Middle frontal gyrus (tissue), 1 donor: ENCODE measurements around the gene PIP5K1B.
"Not testable (repeated sequence)": the region's sequence is repeated elsewhere in the genome, so short reads cannot be mapped to it uniquely, and the experiment has no call there.

Experiments
- DNase-seq: peaks from one replicate; pipeline ENCODE4 v3.0.0-alpha.2; 2015; ENCODE audit warnings: low spot score; ENCODE audit errors: extremely low spot score

The PIP5K1B gene

GRCh38 chr9:68704814-68705530 lies at the start of gene PIP5K1B:
TSS of gene PIP5K1B (plus strand) at chr9:68705240. CDS start at chr9:68822615, 117,375 bp downstream.
- DNase-seq, result peak; percentile 44

- DNase-seq, result no peak
Measured at GRCh38 chr9:68664036-68664435, 41.0 kb upstream of the PIP5K1B start.

DNA sequence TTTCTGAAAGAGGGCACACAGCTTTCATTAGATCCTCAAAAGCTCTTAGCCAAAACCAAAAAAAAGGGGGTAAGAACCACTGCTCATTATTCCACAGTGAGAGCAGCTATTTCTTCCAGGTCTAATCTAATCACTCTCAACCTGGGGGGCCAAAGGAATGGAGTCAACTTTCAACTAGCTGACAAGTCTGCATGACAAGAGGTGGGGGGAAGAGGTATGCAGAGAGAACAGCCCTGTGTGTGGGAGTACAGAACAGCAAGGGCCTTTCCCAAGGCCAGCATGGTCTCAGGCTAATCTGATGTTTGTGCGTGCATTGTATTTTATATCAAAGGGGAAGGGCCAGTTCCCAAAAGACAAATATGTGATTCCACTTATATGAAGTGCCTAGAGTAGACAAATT lies 36.9 kb upstream of the PIP5K1B start:
- no peak for DNase-seq

DNA sequence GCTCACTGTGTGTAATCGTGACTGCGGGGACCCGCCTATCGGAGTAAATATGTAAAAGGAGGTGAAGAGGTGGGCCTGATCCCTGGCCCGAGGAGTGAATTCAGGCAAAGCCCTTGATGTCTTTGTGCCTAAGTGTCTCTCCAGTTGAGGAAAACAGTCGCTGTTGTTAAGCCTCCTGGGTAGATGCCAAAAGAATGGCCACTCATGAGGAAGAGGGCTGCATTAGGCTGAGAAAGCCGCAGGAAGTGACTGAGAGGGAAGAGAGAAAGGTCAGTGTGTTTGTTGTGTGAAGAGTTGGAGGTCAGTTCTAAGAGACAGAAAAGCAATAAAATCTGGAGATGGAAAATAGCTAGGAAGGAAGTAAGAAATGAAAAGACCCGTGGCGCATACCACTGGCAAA lies 35.8 kb upstream of the PIP5K1B start:
- no peak for DNase-seq

GRCh38 chr9:68672215-68672614 lies 32.8 kb upstream of the PIP5K1B start:
- no peak for DNase-seq

- DNase-seq, result no peak
Measured at GRCh38 chr9:68672625-68673024, 32.4 kb upstream of the PIP5K1B start.

GRCh38 chr9:68678430-68678829 lies 26.6 kb upstream of the PIP5K1B start:
- DNase-seq, result no peak

DNA sequence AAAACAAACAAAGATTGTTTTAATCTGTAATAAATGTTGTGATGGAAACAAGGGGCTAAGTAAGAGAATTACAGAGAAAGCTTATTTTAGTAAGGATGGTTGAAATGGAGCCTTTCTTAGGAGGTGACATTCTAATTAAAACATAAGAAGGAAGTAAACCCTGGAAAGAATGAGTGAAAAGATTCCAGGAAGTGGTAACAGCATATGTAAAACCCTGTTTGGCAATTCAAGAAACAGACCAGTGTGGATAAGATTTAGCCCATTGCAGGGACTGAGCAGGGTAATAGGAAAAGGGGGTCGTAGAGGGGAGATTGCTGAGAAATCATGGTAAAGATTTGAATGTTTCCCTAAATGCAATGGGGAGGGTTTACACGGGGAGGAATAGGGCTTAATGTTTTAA lies 21.6 kb upstream of the PIP5K1B start:
- DNase-seq, result no peak

DNA sequence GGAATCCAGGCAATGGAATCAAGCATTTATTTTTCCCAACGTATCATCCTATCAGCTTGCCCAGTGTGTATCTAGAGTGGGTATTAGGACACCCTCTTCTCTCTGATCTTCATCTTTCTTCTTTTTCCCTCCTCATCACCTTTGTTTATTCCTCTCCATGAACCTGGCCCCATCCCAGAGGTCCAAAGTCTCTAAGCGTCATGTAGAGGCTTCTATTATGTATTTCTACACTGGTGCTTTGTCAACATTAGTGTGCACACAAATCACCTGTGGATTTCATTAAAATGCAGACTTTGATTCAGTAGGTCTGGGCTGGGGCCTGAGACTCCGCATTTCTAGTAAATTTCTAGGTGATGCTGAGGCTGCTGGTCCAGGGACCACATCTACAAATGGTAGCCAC lies 19.8 kb upstream of the PIP5K1B start:
- no peak for DNase-seq

DNA sequence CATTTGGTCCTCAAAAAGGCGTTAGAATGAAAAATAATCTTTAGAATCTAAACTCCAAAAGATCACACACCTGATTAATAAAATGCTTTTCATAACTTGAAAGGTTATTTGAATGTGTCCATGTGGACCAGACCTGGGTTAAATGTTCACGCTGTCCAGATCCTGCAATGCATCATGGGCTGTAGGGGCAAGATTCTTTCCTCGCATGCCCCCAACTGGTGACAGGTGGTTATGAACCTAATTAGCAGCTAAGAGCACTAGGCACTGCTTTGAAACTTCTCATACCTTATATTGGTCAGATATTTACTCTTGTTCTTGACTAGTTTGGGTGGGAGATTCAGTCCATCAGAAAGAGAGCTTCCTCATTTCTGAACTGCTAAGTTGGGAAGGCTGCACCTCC lies 19.3 kb upstream of the PIP5K1B start:
- no peak for DNase-seq

GRCh38 chr9:68690088-68690487 lies 15.0 kb upstream of the PIP5K1B start:
- no peak for DNase-seq

DNA sequence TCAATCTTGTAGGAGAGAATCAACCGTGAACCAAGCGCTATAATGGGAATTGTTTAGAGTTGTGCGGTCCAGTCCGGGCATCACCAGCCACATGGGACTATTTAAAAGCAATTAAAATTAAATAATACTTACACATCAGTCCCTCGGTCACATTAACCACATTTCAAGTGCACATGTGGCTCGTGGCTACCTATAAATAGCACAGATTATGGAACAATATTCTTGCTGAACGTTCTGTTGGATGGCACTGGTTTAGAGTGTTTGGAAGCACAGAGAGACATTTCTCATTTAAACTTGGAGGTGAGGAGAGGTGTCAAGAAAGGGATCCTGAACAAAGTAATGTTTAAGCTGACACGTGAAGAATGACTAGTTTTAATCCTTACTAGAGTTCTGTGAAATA lies 12.5 kb upstream of the PIP5K1B start:
- DNase-seq, result no peak

DNA sequence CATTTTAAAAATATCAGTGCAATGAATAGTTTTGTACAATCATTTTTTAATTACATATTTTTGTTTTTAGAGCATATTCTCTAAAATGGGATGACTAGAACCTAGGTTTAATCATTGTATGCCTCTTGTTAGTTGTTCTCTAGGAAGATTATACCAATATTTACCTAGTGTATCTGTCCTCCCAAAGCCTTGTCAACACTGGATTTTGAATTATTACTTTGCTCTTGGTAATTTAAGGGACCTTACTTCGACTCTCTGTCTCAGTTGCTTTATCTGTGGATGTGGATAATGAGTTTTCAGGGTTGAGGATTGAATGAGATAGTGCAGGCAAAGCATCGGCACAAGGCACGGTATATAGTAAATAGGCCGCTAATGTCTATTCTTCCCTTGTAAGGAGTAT lies 10.9 kb upstream of the PIP5K1B start:
- no peak for DNase-seq

DNA sequence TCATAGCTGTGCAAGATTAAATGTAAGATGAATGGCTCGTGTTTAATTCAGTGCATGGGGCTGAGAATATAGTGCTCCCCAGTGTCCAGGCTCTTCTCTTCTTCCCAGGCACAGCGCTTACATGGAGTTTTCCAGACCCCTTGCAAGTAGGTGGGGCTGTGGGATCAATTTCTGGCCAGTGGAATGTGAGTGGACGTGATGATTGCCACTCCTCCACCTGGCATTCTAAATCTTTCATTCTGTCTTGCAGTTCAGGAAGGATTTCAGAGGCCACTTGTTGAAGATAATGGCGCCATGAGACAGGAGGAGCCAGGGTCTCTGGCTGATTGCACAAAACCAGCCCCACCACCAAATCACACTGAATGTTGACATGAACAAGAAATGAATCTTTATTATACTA lies 7.2 kb upstream of the PIP5K1B start:
- DNase-seq, result no peak

DNA sequence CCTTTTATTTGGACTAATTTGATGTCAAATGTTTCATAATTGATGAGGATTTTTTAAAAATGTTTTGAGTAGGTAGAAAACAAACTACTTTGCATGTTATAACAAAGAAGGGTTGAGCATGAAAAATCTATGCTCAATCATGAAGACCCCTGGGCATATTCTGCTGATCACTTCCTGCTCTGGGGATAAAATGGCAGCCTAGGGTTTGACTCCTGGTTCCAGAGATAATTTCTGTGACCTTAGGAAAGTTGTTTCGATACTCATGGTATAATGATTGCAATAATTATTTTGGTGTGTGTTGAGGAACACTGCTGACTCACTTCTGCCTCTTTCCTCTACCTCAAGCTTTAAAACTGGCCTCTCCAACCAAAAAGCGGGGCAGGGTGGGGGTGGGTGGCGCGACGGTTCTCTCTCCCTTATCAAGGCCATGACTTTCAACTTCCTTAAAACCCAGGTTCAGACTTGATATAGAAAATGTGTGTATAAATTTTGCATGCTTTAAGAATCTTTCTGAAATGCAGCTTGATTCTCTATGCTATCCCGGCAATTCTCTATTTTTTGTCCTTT lies 6.0 kb upstream of the PIP5K1B start:
- no peak for DNase-seq

DNA sequence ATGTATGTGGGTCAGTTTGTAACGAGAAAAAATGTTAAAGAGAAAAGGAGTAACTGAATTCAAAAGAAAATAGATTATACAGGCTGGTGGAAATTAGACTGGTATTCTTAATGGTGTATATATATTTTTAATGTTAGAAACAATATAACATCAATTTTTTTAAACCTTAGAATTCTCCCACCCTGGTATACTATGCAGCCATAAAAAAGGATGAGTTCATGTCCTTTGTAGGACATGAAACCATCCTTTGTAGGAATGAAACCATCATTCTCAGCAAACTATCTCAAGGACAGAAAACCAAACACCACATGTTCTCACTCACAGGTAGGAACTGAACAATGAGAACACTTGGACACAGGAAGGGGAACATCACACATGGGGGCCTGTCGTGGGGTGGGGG lies 5.4 kb upstream of the PIP5K1B start:
- DNase-seq, result not testable (repeated sequence)

DNA sequence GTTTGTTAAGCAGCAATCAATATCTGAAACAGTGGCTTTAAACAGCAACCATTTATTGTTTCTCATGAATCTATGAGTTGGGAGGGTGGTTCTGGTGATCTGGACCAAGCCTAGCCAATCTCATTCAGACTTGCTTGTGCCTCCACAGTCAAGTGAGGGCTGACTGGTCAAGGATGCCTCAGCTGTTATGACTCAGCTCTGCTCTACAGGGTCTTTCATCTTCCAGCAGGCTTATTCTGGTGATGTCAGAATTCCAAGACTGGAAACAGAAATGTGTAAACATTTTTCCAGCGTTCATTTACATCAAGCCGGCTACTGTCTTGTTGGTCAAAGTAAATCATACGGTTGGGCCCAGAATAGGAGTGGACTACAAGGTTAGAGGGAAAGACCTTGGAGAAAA lies 2.5 kb upstream of the PIP5K1B start:
- DNase-seq, result no peak

GRCh38 chr9:68703672-68704071 lies 1.4 kb upstream of the PIP5K1B start:
- DNase-seq, result no peak

- DNase-seq, result no peak
Measured at GRCh38 chr9:68704498-68704813, 584 bp upstream of the PIP5K1B start.

DNA sequence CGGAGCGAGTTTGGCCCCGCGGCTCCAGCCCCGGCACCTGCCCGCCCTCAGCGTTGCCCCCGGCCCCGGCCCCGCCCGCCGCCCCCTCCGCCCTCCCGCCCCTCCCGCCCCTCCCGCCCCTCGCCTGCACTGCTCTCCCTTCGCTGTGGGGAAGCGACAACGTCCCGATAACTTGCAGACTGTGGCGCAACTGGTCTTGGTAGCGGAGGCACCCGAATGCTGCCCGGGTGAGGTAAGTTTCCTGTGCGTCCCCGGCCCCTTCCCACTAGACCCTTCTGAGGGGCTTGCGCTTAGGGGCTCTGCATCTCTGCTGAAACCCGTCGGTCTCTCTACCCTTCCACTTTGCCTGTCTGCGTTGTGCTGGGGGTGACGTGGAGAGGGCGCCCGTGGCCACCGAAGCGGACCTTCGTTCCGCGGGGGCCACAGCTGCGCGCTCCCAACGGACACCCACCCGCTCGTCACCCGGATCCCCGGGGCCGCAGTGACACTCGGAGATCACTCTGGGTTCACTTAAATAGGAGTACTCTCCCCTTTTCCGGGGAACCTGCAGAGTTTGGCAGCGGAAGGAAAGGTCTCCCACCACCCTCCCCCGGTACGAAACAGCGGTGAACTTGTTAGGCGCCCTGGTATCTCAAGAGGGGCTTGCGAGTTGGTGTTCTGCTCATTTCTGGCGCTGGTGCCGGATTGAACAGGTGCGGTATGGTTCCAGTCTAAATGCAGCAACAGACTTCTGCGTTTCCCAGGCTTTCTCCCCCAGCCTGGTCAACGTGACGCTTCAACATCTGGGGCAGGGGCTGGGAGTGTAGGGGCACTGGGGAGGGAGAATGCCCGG lies 707 bp downstream of the PIP5K1B start:
- DNase-seq, result no peak

GRCh38 chr9:68706363-68707201 lies 1.5 kb downstream of the PIP5K1B start:
- no peak for DNase-seq
